HG03139 (cell line): ENCODE results near the gene UPK2.

Experiments used
- ATAC-seq: cut with Tn5 transposase; IDR thresholded peaks from one replicate; pipeline ENCODE4 v1.9.1; 2021; ENCODE audit not compliant: unreplicated experiment

UPK2 gene

DNA sequence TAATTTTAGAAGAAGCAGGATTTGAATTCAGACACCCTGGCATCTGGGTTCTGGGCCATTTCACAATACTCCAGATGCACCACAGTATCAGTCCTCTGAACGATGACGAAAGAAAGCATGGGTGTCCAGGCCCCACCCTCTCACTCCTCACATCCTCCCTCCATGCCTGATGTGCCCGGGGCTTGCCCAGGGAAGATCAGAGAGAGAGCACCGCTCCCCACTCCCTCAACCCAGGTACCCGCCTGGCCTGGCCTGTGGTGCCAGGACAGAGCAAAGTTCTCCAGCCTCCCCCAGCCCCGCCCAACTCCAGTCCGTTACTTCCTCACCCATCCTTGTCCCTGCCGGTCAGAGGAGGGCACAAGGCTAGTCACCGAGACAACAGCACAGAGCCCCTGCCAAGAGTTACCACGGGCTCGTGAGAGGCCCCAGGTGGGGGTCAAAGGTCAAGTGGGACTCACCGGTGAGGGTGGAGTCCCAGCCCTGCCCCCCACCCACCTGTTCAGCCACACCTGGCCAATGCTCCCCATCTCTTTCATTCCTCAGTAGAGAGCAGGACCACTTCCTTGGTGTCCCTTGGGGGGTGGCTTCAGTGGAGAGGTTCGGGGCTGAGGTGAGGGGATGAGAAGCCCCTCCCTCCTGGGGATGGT, 38.5 kb upstream of the UPK2 start:
- ATAC-seq = no peak

- no peak for ATAC-seq
Observed at GRCh38 chr11:118918128-118918685, 37.9 kb upstream of the UPK2 start.

DNA sequence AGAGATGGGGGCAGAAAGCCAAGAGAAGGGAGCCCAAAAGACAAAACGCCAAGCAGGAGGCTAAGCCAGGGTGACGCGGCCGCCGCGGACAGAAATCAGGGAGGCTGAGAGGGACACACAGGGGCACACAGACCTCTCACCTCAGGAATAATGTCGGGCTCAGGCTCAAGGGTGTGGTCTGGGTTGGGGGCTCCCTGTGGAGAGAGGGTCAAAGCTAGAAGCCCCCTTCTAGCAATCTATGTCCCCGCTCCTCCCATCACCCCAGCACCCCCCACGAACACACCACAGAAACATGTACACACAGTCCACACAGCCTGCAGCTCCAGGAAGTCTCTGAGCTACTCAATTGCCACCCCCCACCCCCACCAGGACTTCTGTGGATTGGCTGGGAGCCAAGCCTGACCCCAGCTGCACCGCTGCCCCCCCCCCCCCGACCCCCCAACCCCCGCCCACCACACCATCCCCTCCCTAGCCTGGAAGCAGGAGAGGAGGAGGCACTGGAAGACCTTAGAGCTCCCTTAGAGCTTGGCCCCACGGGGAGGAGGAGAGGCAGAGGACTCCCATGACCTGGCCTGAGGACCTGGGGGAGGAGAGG, 37.3 kb upstream of the UPK2 start:
- no peak for ATAC-seq

GRCh38 chr11:118921121-118921928, 34.8 kb upstream of the UPK2 start:
- no peak for ATAC-seq

- no peak for ATAC-seq
Observed at GRCh38 chr11:118921929-118922744, 34.0 kb upstream of the UPK2 start.

DNA sequence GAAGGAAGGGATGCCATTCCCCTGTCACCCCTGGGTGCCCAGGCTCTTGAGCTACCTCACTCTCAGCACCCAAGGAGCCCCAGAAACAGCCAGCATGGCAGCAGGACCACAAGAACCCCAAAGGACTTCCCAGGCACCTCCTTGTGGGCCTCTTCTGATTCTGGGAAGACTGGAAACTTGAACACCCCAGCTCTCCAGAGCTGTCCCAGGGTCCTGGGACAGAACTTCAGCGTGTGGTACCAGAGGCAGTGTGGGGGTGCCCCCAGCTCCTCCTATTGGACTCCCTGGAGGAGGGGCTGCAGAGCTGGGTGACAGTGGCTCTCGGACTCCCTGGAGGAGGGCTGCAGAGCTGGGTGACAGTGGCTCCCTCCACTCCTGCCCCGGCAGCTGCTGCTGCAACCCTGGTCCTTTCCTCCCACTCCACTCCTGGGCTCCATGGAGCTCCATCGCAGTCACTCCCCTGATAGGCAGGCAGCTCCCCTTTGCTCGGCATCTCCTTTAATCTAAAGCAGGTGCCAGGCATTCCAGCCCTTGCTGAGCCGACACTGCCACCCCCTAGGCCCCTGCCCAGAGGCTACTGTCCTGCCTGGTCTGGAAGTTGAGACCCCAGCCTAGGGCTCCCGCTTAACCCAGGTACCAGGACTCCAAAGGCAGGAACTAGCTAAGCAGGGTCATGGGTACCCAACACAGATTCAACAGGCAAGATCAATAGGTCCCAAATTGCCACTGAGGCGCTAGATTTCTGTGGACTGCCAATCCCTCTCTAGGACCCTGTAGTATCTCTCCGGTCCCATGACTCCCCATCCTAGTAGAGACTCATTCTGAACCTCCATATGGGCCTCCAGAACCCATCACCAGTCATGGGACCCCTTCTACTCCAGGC, 33.1 kb upstream of the UPK2 start:
- ATAC-seq = no peak

- no peak for ATAC-seq
Observed at GRCh38 chr11:118923721-118924587, 32.1 kb upstream of the UPK2 start.

DNA sequence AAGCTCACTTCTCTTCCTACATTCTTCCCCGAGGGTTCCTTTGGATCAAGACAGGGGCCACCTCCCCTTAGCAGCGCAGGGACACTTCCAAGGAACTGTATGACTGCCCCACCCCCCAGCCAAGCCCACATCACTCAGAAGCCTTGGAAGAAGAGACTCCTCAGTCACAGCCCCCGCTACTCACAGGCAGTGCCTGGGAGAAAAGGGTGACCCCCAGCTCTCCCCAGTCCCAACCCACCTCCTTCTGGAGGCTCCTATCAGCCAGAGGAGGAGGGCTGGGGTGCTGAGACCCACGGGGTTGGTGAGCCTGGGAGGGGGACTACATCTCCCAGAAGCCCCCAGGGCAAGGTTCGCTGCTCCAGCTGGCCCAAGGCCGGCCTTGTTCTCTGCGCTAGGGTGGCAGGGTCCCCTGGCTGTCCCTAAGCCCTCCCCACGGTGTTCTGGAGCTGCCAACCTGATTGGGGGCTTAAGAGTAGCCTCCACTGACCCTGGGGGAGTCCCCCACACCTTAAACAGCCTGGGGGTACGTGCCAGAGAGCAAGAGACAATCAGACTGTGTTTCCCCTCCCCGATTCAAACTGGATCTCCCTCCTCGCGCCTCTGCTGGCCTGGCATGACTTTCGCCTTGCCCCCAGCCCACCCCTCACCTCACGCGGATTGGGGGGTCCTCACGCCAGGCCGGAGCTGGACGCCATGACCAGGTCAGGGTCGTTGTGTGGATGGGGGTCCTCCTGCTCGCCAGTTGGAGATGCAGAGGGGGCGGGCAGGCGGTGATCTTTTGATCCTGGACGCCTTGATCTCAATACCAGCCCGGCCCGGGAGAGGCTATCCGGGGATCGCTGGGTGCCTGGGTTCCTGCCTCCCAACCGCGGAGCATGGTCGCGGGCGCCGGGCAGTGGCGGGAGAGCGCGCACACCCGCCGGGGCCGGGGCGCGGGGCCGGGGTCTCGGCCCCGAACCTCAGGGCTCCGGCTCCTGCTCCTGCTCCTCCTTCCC, 31.2 kb upstream of the UPK2 start:
- ATAC-seq = no peak

DNA sequence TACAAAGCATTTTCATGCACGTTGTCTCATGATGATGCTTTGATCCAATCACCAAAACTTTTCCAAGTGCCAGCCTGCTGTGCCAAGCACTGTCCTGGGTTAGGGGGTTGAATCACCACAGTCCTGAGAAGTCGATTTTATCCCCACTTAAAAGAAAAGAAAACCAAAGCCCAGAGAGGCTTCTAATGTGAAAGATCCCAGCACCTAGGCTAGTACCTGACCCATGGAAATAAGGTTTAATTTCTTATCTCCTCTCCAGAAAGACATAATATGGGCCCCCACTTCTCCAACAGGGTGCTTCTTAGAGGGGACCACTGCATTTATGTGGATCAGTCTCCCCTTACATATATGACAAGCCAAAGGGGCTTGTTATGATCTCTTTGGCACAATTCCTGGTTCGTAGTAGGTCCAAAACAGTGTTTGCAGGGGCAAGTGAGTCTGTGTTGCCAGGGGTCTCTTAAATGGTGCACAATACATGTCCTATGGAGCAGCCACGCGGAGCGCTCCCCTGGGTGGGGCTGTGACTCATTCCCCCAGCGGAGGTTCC, 28.5 kb upstream of the UPK2 start:
- no peak for ATAC-seq

DNA sequence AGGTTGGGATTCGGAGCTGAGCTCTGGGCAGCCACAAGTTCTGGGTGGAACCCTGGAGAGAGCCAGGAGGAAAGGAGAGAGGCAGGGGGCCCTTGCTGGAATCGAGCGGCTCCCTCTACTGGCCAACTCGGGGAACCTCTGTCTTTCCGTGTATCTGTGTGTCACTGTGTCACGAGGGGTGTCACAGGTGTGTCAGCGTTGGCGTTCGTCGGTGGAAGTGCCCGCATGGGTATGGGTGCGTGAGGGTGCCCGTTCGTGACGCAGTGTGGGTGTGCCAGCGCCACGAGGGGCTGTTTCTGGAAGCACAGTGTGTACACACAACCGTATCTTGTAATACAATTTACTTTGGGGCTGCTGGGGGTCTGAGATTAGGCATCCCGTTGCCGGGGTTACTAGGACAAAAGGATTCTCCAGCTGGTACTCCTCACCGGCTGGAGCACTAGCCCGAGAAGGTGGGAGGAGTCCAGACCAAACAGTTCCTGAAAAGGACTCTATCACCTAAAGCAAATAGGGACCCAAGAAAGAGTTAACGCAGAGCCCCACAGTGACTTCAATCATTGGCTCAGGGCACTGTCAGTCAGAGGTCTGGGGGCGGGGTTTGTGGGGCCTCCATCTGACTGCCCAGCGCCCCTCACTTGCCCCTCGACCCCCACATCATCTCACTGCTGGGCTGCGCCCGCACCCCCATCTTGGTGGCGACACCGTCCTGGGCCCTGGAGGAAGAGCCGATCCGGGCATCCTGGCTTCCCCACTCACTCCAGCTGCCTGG, 27.8 kb upstream of the UPK2 start:
- ATAC-seq = peak; percentile 36

DNA sequence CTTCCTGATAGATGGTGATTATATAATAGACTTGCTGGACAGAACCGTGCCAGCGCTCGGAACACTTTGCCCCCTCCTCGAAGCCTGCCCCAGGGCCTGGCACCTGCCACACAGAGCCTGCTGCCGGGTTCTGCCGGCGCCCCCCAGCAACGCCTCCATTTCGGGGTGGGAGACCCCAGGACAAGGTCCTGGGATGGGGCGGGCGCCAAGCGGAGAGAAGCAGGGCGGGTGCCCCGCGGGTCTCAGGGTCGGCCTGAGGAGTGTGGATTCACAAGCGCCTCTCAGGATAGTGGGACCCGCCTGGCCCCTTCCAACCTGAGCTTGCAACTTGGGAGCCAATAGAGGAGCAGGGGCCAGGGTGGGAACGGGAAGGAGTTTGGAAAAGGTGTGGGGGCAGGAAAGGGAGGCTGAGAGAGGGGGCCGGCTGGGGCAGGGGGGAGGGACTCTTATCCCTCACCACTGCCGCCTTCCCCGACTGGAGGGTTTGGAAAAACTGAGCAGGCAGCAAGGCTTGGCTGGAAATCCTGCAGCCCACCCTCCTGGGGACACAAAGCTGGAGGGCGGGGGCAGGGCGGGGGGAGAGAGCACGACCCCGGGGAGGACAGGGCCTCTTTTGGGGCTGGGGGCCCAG, 27.1 kb upstream of the UPK2 start:
- ATAC-seq = no peak

- no peak for ATAC-seq
Observed at GRCh38 chr11:118929501-118930093, 26.5 kb upstream of the UPK2 start.

- no peak for ATAC-seq
Observed at GRCh38 chr11:118930094-118930712, 25.9 kb upstream of the UPK2 start.

DNA sequence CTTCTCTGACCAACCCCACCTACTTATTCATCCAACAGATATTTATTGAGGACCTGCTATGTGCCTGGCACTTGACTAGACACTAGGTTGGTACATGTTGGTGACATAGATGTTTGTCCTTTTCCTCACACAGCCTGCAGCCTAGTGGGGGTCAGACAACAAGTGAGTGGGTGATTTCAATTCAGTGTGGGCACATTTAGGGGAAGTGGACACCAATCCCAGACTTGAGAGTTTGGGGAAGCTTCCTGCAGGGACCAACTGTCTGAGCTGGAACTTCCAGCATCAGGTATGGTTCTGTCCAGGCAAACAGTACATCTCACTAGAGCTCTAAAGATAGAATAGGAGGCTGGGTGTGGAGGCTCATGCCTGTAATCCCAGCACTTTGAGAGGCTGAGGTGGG, 24.5 kb upstream of the UPK2 start:
- ATAC-seq = no peak

GRCh38 chr11:118933486-118933885, 22.6 kb upstream of the UPK2 start:
- ATAC-seq = no peak

DNA sequence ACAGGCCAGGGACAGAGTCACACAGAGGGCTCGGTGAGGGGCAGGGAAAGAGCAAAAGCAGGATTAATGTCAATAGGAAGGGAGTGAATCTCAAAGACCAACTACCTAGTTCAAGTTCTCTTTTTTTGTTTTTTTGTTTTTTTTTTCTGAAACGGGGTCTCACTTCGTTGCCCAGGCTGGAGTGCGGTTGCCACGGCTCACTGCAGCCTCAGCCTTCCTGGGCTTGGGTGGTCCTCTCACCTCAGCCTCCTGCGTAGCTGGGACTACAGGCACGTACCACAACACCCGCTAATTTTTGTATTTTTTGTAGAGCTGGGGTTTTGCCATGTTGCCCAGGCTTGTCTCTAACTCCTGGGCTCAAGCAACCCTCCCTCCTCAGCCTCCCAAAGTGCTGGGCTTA, 20.7 kb upstream of the UPK2 start:
- no peak for ATAC-seq
